SK-N-SH treated with all-trans-retinoic acid at 6 μM for 48 hours (cell line): ENCODE measurements around the gene CD4.

Experiments used
- ARNTL ChIP-seq: fragments of 450-650 bp; formaldehyde crosslinking; IDR thresholded peaks from 2 replicates; pipeline ENCODE4 v1.5.0; 2020; ENCODE audit warnings: low read depth, mild to moderate bottlenecking, moderate library complexity, borderline replicate concordance
- CREB5 ChIP-seq: fragments of 250-450 bp; sonication (Bioruptor Pico); IDR thresholded peaks from 2 replicates; pipeline ENCODE4 v1.5.1; 2020; ENCODE audit warnings: low read depth, mild to moderate bottlenecking, moderate library complexity
- CSRNP3 ChIP-seq: fragments of 250-450 bp; sonication (Bioruptor Pico); IDR thresholded peaks from 2 replicates; pipeline ENCODE4 v1.5.1; 2021; ENCODE audit warnings: mild to moderate bottlenecking, moderate library complexity
- PATZ1 ChIP-seq: fragments of 250-450 bp; sonication (Bioruptor Pico); IDR thresholded peaks from 2 replicates; pipeline ENCODE4 v1.8.0; 2020; ENCODE audit warnings: mild to moderate bottlenecking, moderate library complexity, borderline replicate concordance
- POU6F1 ChIP-seq: fragments of 250-450 bp; sonication (Bioruptor Pico); IDR thresholded peaks from 2 replicates; pipeline ENCODE4 v1.8.0; 2021; ENCODE audit warnings: low read depth, mild to moderate bottlenecking, moderate library complexity, borderline replicate concordance
- PPARA ChIP-seq: fragments of 250-450 bp; sonication (Bioruptor Pico); IDR thresholded peaks from 2 replicates; pipeline ENCODE4 v1.5.0; 2020; ENCODE audit warnings: mild to moderate bottlenecking, borderline replicate concordance
- SNAI2 ChIP-seq: fragments of 250-450 bp; sonication (Bioruptor Pico); IDR thresholded peaks from 2 replicates; pipeline ENCODE4 v1.5.0; 2020; ENCODE audit warnings: mild to moderate bottlenecking, moderate library complexity
- TCF4 ChIP-seq: fragments of 250-450 bp; sonication (Bioruptor Pico); IDR thresholded peaks from 2 replicates; pipeline ENCODE4 v1.8.0; 2021; ENCODE audit warnings: mild to moderate bottlenecking, moderate library complexity, borderline replicate concordance
- TOX ChIP-seq: fragments of 250-450 bp; sonication (Bioruptor Pico); IDR thresholded peaks from 2 replicates; pipeline ENCODE4 v1.8.0; 2021; ENCODE audit warnings: mild to moderate bottlenecking, moderate library complexity, borderline replicate concordance
- ZC3H10 ChIP-seq: fragments of 250-450 bp; sonication (Bioruptor Pico); IDR thresholded peaks from 2 replicates; pipeline ENCODE4 v1.5.1; 2021; ENCODE audit warnings: mild to moderate bottlenecking, moderate library complexity

- TF ChIP-seq CSRNP3 (CRISPR knock-in tag) = no peak
- TF ChIP-seq TOX (CRISPR knock-in tag) = no peak
- no peak for TF ChIP-seq ZC3H10 (CRISPR knock-in tag)
- TF ChIP-seq TCF4 (CRISPR knock-in tag) = no peak
- no peak for TF ChIP-seq CREB5 (CRISPR knock-in tag)
- TF ChIP-seq POU6F1 (CRISPR knock-in tag) = no peak
- TF ChIP-seq PATZ1 (CRISPR knock-in tag) = no peak
- no peak for TF ChIP-seq SNAI2 (CRISPR knock-in tag)
- TF ChIP-seq PPARA (CRISPR knock-in tag) = no peak
- TF ChIP-seq ARNTL (CRISPR knock-in tag) = no peak
Observed at GRCh38 chr12:6854036-6854435, 64.7 kb downstream of the CD4 start.
